ENCODE results near the gene GRIFIN. TPM values are rescaled to one million over a fixed set of nuclear protein-coding genes. Genes with fewer than 3 reads are reported as not detected.
"Not testable (repeated sequence)": the region's sequence is repeated elsewhere in the genome, so short reads cannot be mapped to it uniquely, and the experiment has no call there.

The GRIFIN gene
- total and polyA plus RNA-seq, 8 donors: not detected

GRCh38 chr7:2472739-2473138 is 3.5 kb downstream of the GRIFIN start:
- H3K36me3 ChIP-seq: no peaks in the 10 kb centered on the region
- peaks cover under 1 to 4% (median 2%) of the 10 kb centered on the region in 3 donors for H3K4me1 ChIP-seq
- FAIRE-seq (no peak), ATAC-seq (no peak), DNase-seq (no peak)
- H3K4me3 ChIP-seq: no peak overlapping the region
- no peaks in the 10 kb centered on the region for H3K9me3 ChIP-seq
- WGBS, 2 donors: 88 to 89% methylated on average over 6 of the region's 6 CpGs
- H3K27ac ChIP-seq: no peak overlapping the region
- no peaks in the 10 kb centered on the region for H3K27me3 ChIP-seq
- intact Hi-C loops (cut with DNase I): loop anchor here in 1 of 3 donors (10.0 kb wide), 1 partner anchor 212 kb away; the partner anchor contains the start of gene AMZ1
- no peak for TF ChIP-seq CTCF (IDR thresholded peaks at IDR 0.05)

GRCh38 chr7:2471396-2471795 is 4.8 kb downstream of the GRIFIN start:
- ATAC-seq: no peak

GRCh38 chr7:2471022-2471329 is 5.2 kb downstream of the GRIFIN start:
- intact Hi-C loops (cut with DNase I): loop anchor here in 1 of 3 donors (10.0 kb wide), 1 partner anchor 214 kb away; the partner anchor contains the start of gene AMZ1

More at GRCh38 chr7:2471396-2471795, 4.8 kb downstream of the GRIFIN start:
- H3K36me3 ChIP-seq: no peaks in the 10 kb centered on the region
- FAIRE-seq (no peak), DNase-seq (no peak)
- intact Hi-C loops (cut with DNase I): loop anchor here in 1 of 3 donors (10.0 kb wide), 1 partner anchor 213 kb away; the partner anchor contains the start of gene AMZ1
- 48 to 53% methylated on average over 16 to 17 of the region's 17 CpGs for WGBS, 2 donors
- H3K27me3 ChIP-seq: no peaks in the 10 kb centered on the region
- no peak for TF ChIP-seq CTCF (IDR thresholded peaks at IDR 0.05)
- H3K4me3 ChIP-seq: no peak overlapping the region
- no peak overlapping the region for H3K27ac ChIP-seq
- no peaks in the 10 kb centered on the region for H3K4me1 ChIP-seq
- no peaks in the 10 kb centered on the region for H3K9me3 ChIP-seq

GRCh38 chr7:2470204-2471021 is 5.8 kb downstream of the GRIFIN start:
- H3K4me3 ChIP-seq: no peak overlapping the region
- no peaks in the 10 kb centered on the region for H3K36me3 ChIP-seq
- 76 to 83% methylated on average over 19 of the region's 19 CpGs for WGBS, 2 donors
- DNase-seq: no peak
- no peak for TF ChIP-seq CTCF (IDR thresholded peaks at IDR 0.05)
- no peak for ATAC-seq
- no peaks in the 10 kb centered on the region for H3K27me3 ChIP-seq
- FAIRE-seq: no peak
- intact Hi-C loops (cut with DNase I): loop anchor here in 1 of 3 donors (10.0 kb wide), 1 partner anchor 214 kb away; the partner anchor contains the start of gene AMZ1
- H3K9me3 ChIP-seq: no peaks in the 10 kb centered on the region
- H3K27ac ChIP-seq: no peak overlapping the region
- no peaks in the 10 kb centered on the region for H3K4me1 ChIP-seq

More at GRCh38 chr7:2471022-2471329, 5.2 kb downstream of the GRIFIN start:
- no peaks in the 10 kb centered on the region for H3K27me3 ChIP-seq
- H3K4me3 ChIP-seq: no peak overlapping the region
- no peaks in the 10 kb centered on the region for H3K9me3 ChIP-seq
- FAIRE-seq (no peak), ATAC-seq (no peak), DNase-seq (no peak)
- no peaks in the 10 kb centered on the region for H3K36me3 ChIP-seq
- TF ChIP-seq CTCF (IDR thresholded peaks at IDR 0.05): no peak
- WGBS, 2 donors: 52 to 66% methylated on average over 5 of the region's 5 CpGs
- no peaks in the 10 kb centered on the region for H3K4me1 ChIP-seq
- H3K27ac ChIP-seq: no peak overlapping the region

- 64 to 75% methylated on average over 9 of the region's 9 CpGs for WGBS, 2 donors
- not testable (repeated sequence) for ATAC-seq, H3K4me1 ChIP-seq, H3K27ac ChIP-seq, FAIRE-seq, H3K4me3 ChIP-seq, H3K36me3 ChIP-seq, H3K27me3 ChIP-seq, H3K9me3 ChIP-seq, DNase-seq
- intact Hi-C loops (cut with DNase I): loop anchor here in 1 of 3 donors (10.0 kb wide), 1 partner anchor 215 kb away; the partner anchor contains the start of gene AMZ1
Observed at GRCh38 chr7:2469460-2470203, 6.6 kb downstream of the GRIFIN start.
